ENCODE data around the gene HCAR3. TPM values are rescaled to one million over a fixed set of nuclear protein-coding genes. Genes with fewer than 3 reads are reported as not detected.

HCAR3 gene
- total RNA-seq, 2 experiments from 2014 or later = not detected

DNA sequence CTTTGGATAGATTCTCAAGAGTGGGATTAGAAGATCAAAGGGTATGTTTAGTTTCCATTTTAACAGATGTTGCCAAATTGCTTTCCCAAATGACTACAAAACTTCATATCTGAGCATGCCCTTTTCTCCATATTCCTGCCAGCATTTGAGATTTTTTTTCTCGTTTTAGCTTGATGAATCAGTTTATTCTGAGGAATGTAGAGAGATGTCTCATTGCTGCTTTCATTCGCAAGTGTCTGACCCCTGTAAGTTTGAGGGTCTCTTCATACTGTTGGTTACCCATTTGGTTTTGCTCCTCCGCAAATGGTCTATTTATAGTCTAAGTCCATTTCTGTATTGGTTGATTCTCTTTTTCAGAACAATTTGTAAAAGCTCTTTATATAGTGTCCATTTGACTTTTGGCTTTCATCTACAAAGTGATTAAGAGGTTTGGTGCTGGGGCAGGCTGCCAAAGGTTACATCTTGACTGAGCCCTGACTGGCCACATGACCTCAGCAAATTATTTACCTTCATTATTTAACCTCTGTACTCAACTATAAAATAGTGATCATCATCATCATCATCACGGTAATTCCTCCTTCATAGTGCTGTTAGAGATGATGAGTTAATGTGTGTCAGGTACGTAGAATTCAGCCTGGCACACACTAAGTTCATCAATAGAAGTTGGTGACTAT is 47.1 kb downstream of the HCAR3 start:
- Mint-ChIP-seq H3K27me3 (peaks cover 2% of the 10 kb centered on the region), H3K9me3 (no peaks in the 10 kb centered on the region), H3K4me1 (ENCODE audit: low read depth) (no peaks in the 10 kb centered on the region), H3K4me3 (no peak overlapping the region), H3K36me3 (ENCODE audit: low read depth) (no peaks in the 10 kb centered on the region), H3K27ac (no peak overlapping the region)
- ChIA-PET CTCF (no interaction called here), POLR2A (no interaction called here)
- intact Hi-C loops (cut with micrococcal nuclease) = no loop called here
- DNase-seq = no peak
- TF ChIP-seq, protein P1, sequence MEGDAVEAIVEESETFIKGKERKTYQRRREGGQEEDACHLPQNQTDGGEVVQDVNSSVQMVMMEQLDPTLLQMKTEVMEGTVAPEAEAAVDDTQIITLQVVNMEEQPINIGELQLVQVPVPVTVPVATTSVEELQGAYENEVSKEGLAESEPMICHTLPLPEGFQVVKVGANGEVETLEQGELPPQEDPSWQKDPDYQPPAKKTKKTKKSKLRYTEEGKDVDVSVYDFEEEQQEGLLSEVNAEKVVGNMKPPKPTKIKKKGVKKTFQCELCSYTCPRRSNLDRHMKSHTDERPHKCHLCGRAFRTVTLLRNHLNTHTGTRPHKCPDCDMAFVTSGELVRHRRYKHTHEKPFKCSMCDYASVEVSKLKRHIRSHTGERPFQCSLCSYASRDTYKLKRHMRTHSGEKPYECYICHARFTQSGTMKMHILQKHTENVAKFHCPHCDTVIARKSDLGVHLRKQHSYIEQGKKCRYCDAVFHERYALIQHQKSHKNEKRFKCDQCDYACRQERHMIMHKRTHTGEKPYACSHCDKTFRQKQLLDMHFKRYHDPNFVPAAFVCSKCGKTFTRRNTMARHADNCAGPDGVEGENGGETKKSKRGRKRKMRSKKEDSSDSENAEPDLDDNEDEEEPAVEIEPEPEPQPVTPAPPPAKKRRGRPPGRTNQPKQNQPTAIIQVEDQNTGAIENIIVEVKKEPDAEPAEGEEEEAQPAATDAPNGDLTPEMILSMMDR (IDR thresholded peaks at IDR 0.05) = no peak
- no peak for ATAC-seq

DNA sequence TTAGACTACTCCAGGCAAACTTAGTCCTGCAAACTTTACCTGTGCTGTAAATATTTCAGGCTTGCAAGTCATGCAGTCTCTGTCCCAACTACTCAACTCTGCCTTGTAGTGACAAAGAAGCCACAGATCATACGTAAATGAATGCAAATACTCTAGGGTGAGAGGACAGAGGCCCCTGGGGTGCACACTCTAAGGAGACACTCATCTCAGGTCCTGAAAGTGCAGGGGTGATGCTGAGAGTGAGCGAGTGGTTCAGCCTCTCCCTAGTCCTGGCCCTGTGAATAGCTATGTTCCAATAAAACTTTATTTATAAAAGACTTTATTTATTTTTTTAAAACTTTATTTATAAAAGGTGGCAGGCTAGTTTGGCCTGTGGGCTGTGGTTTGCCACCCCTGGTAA is 48.3 kb downstream of the HCAR3 start:
- CTCF ChIA-PET = interaction anchor here (1.1 kb wide), 1 partner anchor 294 kb away, joined by 3 read pairs; no protein-coding TSS in a partner anchor
- no peak overlapping the region for H3K27ac Mint-ChIP-seq
- POLR2A ChIA-PET = no interaction called here
- ATAC-seq (no peak), DNase-seq (no peak)
- no peak overlapping the region for H3K4me3 Mint-ChIP-seq
- TF ChIP-seq, protein P1 (IDR thresholded peaks at IDR 0.05) = no peak
- H3K27me3 Mint-ChIP-seq = no peaks in the 10 kb centered on the region
- no peaks in the 10 kb centered on the region for H3K36me3 Mint-ChIP-seq (ENCODE audit: low read depth)
- intact Hi-C loops (cut with micrococcal nuclease) = no loop called here
- H3K4me1 Mint-ChIP-seq (ENCODE audit: low read depth) = no peaks in the 10 kb centered on the region
- H3K9me3 Mint-ChIP-seq = no peaks in the 10 kb centered on the region

DNA sequence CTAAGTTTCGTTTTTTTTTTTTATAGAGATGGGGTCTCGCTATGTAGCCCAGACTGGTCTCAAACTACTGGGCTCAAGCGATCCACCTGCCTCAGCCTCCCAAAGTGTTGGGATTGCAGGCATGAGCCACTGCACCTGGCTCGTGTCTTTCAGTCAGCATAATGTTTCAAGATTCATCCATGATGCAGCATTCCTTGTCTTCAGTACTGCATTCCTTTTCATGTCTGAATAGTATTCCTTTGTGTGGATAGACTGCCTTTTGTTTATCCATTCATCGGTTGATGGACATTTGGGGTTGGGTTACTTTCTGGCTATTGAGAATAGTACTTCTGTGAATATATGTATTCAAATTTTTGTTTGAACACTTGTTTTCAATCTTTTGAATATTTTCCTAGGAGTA is 50.9 kb downstream of the HCAR3 start:
- Mint-ChIP-seq H3K4me3 (no peak overlapping the region), H3K27me3 (no peaks in the 10 kb centered on the region), H3K36me3 (ENCODE audit: low read depth) (no peaks in the 10 kb centered on the region), H3K27ac (no peak overlapping the region), H3K9me3 (no peaks in the 10 kb centered on the region), H3K4me1 (ENCODE audit: low read depth) (no peaks in the 10 kb centered on the region)
- ATAC-seq = no peak
- CTCF ChIA-PET = no interaction called here
- TF ChIP-seq, protein P1 (IDR thresholded peaks at IDR 0.05) = no peak
- intact Hi-C loops (cut with micrococcal nuclease) = no loop called here
- no peak for DNase-seq
- POLR2A ChIA-PET = no interaction called here

DNA sequence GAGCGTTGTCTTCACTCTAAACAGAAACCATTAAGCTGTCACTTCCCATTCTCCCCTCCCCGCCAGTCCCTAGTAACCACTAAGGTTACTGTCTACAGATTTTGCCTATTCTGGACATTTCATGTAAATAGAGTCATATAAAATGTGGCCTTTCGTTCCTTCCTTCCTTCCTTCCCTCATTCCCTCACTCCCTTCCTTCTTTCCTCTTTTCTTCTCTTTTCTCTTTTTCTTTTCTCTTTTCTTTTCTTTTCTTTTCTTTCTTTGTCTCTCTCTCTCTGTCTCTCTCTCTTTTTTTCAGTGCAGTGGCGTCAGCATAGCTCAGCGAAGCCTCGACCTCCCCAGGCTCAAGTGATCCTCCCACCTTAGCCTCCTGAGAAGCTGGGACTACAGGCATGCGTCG is 51.3 kb downstream of the HCAR3 start:
- Mint-ChIP-seq H3K4me1 (ENCODE audit: low read depth) (no peaks in the 10 kb centered on the region), H3K36me3 (ENCODE audit: low read depth) (no peaks in the 10 kb centered on the region), H3K9me3 (no peaks in the 10 kb centered on the region), H3K27ac (no peak overlapping the region), H3K4me3 (no peak overlapping the region), H3K27me3 (no peaks in the 10 kb centered on the region)
- ChIA-PET CTCF (no interaction called here), POLR2A (no interaction called here)
- TF ChIP-seq, protein P1 (IDR thresholded peaks at IDR 0.05) = no peak
- ATAC-seq (no peak), DNase-seq (no peak)
- intact Hi-C loops (cut with micrococcal nuclease) = no loop called here

Other genes with a start within 250 kb of the HCAR3 start
- gene ZCCHC8, start 215.9 kb downstream of the HCAR3 start, total RNA-seq = 10 to 100 TPM; 28.0 to 28.5 TPM
- gene RSRC2, start 189.9 kb downstream of the HCAR3 start, total RNA-seq = 100 to 1,000 TPM; 108 to 116 TPM
- 100 to 1,000 TPM; 128 to 129 TPM for gene KNTC1, start 189.6 kb downstream of the HCAR3 start, total RNA-seq
- gene HCAR2, start 13.5 kb downstream of the HCAR3 start, total RNA-seq = not detected
- under 1 TPM; 0.18 to 0.25 TPM for gene HCAR1, start 14.0 kb upstream of the HCAR3 start, total RNA-seq
- gene DENR, start 36.0 kb upstream of the HCAR3 start, total RNA-seq = 10 to 100 TPM; 56.3 to 57.2 TPM
- gene CCDC62, start 57.8 kb upstream of the HCAR3 start, total RNA-seq = under 1 TPM; 0.45 to 0.61 TPM
- 10 to 100 TPM; 22.8 to 22.9 TPM for gene HIP1R, start 118.6 kb upstream of the HCAR3 start, total RNA-seq
- 10 to 100 TPM; 17.8 to 18.4 TPM for gene VPS37B, start 179.3 kb upstream of the HCAR3 start, total RNA-seq
- 1 to 10 TPM; 4.3 to 4.9 TPM for gene ABCB9, start 249.7 kb upstream of the HCAR3 start, total RNA-seq

Data from activated CD8-positive, alpha-beta T cell treated with anti-CD3 and anti-CD28 coated beads for 36 hours (primary cell).